NCI-H2227 treated with DMSO at 0.1 percent for 48 hours (cell line): ENCODE measurements around the gene GAS6.

Source experiments
- DNase-seq: peaks from one replicate; lab custom pipeline; 2025; lab: John Stamatoyannopoulos, UW

Gene GAS6

GRCh38 chr13:113819731-113820715 lies 43.9 kb downstream of the GAS6 start:
- no peak for DNase-seq

- no peak for DNase-seq
These were observed 44.5 kb downstream of the GAS6 start for GRCh38 chr13:113819341-113819730.

DNA sequence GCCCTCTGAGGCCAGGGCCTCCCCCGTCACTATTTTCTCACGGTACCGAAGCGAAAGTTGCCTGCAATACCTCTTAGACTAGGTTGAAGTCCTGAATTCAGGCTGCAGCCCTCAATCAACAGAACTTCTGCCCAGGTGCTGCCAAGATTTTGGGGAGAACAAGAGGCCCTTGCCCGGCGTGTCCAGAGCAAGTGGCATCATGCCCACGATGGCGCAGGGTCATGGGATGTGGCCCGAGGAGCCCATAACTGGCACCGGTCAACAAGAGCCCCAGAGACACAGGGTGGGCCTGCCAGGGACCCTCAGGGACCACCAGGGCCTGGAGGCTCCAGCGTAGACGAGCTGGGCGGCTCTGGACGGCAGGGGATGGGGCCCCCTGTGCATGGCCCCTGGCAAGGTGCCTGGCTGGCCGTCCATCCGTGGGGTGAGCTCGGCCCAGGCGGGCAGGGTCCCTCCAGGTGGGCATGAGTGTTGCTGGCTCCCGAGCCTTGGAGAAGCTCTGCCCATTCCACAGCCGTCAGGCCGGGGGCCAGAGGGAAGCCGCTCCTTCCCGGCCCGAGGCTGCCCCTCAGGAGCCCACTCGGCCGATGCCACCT lies 45.1 kb downstream of the GAS6 start:
- no peak for DNase-seq

- DNase-seq, result no peak
These were observed 45.8 kb downstream of the GAS6 start for GRCh38 chr13:113817860-113818691.

DNA sequence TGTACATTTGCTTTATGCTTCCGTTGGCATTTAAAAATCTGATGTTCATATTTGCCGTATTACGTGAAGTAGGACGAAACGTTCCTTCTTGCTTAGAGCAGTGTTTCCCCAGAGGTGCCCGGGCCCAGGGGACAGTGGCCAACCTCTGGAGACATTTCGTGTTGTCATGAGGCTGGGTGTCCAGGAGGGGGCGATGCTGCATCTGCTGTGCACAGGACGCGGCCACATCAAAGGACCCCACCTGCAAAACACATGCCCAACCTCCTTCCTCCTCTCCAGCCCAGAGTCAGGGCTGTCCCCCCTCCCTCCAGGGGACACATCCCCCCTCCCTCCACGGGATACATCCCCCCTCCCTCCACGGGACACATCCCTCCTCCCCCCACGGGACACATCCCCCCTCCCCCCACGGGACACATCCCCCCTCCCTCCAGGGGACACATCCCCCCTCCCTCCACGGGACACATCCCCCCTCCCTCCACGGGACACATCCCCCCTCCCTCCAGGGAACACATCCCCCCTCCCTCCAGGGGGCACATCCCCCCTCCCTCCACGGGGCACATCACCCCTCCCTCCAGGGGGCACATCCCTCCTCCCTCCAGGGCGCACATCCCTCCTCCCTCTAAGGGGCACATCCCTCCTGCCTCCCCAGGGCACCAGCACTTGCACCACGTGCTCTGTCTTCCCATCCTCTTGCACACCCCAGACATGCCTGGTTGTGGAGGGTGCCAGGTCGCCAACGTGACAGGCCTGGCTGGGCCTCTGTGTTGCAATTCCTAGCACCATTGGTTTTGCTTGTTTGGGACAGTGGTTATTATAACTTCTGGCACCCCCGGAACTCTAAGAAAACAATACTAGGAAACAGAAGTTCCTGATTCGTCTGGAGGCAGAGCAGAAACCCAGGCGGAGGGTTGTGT lies 46.7 kb downstream of the GAS6 start:
- peak; percentile 32 for DNase-seq

- no peak for DNase-seq
These were observed 47.5 kb downstream of the GAS6 start for GRCh38 chr13:113816254-113816929.

DNA sequence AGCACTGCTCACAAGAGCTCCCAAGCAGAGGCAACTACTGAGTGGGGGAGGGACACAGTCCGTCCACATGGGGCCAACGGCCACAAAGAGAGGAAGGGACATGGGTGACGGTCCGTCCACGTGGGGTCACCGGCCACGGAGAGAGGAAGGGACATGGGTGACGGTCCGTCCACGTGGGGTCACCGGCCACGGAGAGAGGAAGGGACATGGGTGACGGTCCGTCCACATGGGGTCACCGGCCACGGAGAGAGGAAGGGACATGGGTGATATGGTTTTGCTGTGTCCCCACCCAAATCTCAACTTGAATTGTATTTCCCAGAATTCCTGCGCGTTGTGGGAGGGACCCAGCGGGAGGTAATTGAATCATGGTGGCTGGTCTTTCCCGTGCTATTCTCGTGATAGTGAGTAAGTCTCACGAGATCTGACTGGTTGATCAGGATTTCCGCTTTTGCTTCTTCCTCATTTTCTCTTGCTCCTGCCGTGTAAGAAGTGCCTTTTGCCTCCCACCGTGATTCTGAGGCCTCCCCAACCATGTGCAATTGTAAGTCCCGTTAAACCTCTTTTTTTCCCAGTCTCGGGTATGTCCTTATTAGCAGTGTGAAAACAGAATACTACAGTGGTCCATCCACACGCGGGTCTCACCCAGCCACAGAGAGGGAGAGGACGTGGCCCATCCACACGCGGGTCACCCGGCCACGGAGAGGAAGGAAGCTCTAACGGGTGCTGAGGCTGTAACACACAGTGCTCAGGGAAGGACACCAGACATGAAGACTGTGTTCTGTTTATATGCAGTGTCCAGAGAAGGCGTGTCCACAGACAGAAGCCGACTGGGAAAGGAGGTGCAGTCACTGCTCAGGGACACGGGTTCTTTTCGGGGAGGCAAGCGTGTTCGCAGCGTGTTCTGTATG lies 48.5 kb downstream of the GAS6 start:
- no peak for DNase-seq

- no peak for DNase-seq
These were observed 49.4 kb downstream of the GAS6 start for GRCh38 chr13:113814435-113814821.

GRCh38 chr13:113813749-113814434 lies 50.0 kb downstream of the GAS6 start:
- DNase-seq, result no peak

GRCh38 chr13:113813070-113813748 lies 50.7 kb downstream of the GAS6 start:
- DNase-seq, result no peak

DNA sequence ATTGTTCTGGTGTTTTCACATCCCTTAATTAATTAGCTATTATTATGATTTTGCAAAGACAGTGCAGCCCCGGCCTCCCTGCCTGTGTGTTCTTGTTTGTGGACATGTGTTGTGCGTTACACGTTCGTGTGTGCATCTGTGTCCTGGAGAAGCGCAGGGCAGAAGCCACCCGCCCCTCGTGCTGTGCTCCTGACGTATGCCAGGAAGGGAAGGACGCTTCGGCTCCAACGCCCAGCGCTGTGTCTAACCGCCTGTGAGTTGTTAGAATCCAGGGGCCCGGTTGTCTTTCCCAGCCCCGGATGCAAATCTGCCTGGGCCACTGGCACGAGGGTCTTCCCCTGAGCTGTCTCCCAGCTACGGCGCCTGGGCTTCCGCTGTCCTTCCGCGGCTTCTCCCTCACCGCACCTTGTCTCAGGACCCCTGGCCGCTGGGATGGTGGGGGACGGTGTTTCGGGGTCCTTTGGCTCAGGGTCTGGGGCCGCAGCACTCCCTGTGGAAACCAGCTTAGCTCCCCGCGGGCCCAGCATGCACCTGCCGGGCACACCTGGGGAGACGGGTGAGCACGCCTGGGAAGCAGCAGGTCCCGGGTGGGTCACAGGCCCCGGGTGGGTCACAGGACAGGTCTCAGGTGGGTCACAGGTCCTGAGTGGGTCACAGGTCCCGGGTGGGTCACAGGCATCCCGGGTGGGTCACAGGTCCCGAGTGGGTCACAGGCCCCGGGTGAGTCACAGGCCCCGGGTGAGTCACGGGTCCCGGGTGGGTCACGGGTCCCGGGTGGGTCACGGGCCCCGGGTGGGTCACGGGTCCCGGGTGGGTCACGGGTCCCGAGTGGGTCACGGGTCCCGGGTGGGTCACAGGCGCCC lies 51.5 kb downstream of the GAS6 start:
- DNase-seq, result no peak

DNA sequence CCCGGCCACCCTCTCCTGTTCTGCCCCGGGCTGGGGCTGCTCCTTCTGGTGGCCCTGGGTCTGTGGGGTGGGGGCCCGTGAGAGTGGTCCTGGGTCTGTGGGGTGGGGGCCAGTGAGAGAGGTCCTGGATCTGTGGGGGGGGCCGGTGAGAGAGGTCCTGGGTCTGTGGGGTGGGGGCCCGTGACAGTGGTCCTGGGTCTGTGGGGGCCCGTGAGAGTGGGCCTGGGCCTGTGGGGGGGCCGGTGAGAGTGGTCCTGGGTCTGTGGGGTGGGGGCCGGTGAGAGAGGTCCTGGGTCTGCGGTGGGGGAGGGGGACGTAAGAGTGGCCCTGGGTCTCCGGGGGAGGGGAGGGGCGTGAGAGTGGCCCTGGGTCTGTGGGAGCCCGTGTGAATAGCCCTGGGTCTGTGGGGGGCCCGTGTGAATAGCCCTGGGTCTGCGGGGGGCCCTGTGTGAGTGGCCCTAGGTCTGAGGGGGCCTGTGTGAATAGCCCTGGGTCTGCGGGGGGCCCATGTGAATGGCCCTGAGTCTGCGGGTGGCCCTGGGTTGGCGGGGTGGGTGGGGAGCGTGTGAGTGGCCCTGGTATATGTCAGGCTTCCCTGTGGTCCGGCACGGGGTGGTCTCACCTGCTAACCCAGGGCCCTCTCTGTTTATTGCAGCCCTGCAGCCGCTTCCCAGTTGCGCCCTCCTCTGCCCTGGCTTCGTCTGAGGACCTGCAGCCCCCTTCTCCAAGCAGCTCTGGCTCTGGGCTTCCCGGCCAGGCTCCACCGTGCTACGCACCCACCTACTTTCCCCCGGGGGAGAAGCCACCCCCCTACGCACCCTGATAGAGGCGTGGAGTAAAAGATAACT lies 52.6 kb downstream of the GAS6 start:
- no peak for DNase-seq

DNA sequence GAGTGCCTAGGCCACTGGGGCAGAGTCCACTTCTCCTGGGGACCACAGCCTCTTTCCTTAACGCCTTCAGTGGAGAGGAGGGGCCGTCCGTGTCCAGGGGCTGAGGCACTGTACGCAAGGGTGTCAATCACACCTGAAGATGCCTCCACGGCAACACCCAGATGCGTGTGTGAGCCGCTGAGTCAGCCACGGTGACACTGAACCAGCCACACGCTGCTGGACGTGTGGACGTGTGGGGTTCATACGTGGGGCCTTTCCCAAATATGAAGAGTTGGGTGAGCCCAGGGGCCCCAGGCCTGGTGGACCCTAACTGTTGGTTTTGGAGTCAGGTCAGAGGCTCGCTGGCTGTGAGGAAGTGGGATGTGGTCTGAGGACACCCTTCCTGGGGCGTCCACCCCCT lies 53.2 kb downstream of the GAS6 start:
- DNase-seq, result no peak

DNA sequence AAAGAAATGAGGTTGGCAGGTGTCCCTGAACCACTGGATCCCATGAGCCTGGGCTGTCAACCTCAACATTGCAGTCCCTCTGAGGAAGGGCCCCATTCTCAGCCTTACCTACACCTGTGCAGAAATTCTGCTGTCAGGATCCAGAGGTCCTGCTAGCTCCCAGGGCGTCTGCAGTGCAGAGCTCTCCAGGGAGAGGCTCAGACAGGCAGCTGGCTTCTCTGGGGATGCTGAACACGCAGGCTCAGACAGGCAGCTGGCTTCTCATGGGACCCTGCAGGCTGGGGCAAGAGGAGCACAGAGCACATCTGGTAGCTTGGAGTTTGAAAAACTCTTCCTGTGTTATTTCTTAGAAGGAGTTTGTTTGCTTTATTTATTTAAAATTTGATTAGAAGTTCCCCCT lies 53.9 kb downstream of the GAS6 start:
- no peak for DNase-seq

DNA sequence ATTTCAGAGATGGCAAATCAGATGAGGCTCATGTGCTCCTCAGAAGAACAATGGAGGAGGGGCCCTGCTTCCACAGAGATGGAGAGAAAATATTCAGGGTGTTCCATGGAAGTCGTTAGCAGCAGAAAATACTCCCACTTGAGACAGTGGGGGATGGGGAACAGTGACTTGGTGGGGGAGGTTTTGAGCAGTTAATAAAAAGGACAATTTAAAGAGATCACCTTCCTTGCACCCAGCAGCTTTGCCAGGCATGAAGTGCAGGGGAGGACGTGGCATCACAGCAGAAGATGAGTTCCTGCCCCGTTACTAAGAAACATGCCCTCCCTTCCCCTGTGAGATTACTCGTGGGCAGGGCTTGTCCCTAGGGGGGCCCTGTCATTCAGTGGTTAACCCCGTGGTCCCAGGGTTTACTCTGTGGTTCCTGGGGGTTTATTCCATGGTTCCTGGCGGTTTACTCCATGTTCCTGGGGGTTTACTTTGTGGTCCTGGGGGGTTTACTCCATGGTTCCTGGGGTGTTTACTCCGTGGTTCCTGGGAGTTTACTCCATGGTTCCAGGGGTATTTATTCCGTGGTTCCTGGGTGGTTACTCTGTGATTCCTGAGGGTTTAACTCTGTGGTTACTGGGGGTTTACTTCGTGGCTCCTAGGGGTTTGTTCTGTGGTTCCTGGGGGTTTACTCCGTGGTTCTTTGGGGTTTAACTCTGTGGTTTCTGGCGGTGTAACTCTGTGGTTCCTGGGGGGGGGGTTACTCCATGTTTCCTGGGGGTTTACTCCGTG lies 55.6 kb downstream of the GAS6 start:
- no peak for DNase-seq

- DNase-seq, result no peak
These were observed 57.4 kb downstream of the GAS6 start for GRCh38 chr13:113806526-113806925.
